HT-29 (cell line): ENCODE data around the gene DCST1. TPM values are rescaled to one million over a fixed set of nuclear protein-coding genes. Genes with fewer than 3 reads are reported as not detected.

Experiments
- DNase-seq: peaks from one replicate; pipeline ENCODE4 v3.0.0-alpha.2; 2015; ENCODE audit warnings: low spot score
- total RNA-seq: library from RNA; depleted of rRNA; stranded (reverse); fragments of >200 nt; shearing (Covaris generic); gene quantifications from 2 replicates; pipeline ENCODE4 v1.2.3, GENCODE V29; 2014

DCST1 gene
- total RNA-seq, 1 experiment from 2014 or later: 0.05 TPM

- DNase-seq: no peak
These were observed 39.1 kb downstream of the DCST1 start for GRCh38 chr1:155072531-155073289.

GRCh38 chr1:155073377-155074242 is 40.0 kb downstream of the DCST1 start:
- no peak for DNase-seq

GRCh38 chr1:155075535-155075934 is 41.9 kb downstream of the DCST1 start:
- DNase-seq: no peak

- no peak for DNase-seq
These were observed 42.7 kb downstream of the DCST1 start for GRCh38 chr1:155076371-155076770.

- peak; percentile 31 for DNase-seq
These were observed 43.7 kb downstream of the DCST1 start for GRCh38 chr1:155077346-155077745.

GRCh38 chr1:155077758-155078445 is 44.3 kb downstream of the DCST1 start:
- peak; percentile 45 for DNase-seq

- peak; percentile 60 for DNase-seq
These were observed 45.0 kb downstream of the DCST1 start, which contains the start of gene EFNA3 for GRCh38 chr1:155078469-155079209. Gene EFNA3, plus strand, starts transcription at chr1:155078837. Its CDS starts 105 bp downstream, at chr1:155078942.

- DNase-seq: no peak
These were observed 45.5 kb downstream of the DCST1 start for GRCh38 chr1:155079210-155079486.

- no peak for DNase-seq
These were observed 46.1 kb downstream of the DCST1 start for GRCh38 chr1:155079487-155080311.

GRCh38 chr1:155080312-155081228 is 46.9 kb downstream of the DCST1 start:
- DNase-seq: no peak

- no peak for DNase-seq
These were observed 48.1 kb downstream of the DCST1 start for GRCh38 chr1:155081472-155082300.

GRCh38 chr1:155082301-155083051 is 48.9 kb downstream of the DCST1 start:
- DNase-seq: no peak

- DNase-seq: peak; percentile 63
These were observed 49.5 kb downstream of the DCST1 start for GRCh38 chr1:155083052-155083541.

GRCh38 chr1:155083865-155084721 is 50.5 kb downstream of the DCST1 start:
- peak; percentile 62 for DNase-seq

GRCh38 chr1:155084722-155085503 is 51.3 kb downstream of the DCST1 start:
- peak; percentile 95 for DNase-seq
